Smooth muscle cell (in vitro differentiated cells): ENCODE data around the gene CCDC122. TPM values are rescaled to one million over a fixed set of nuclear protein-coding genes. Genes with fewer than 3 reads are reported as not detected.

Experiments used
- DNase-seq: peaks from one replicate; lab custom pipeline; 2025; ENCODE audit not compliant: unreplicated experiment; lab: John Stamatoyannopoulos, UW
- H2AFZ ChIP-seq: fragments of 200-600 bp; sonication (generic); 2 replicates; pipeline ENCODE4 v1.6.0; 2016; ENCODE audit warnings: antibody characterized with exemption, low read depth, mild to moderate bottlenecking
- H3F3A ChIP-seq: fragments of 200-600 bp; sonication (generic); 2 replicates; pipeline ENCODE4 v1.6.0; 2017; ENCODE audit warnings: antibody characterized with exemption, low read depth
- H3K27ac ChIP-seq: fragments of 200-600 bp; sonication (generic); 2 replicates; pipeline ENCODE4 v1.5.1; 2016; ENCODE audit warnings: low read depth, mild to moderate bottlenecking
- H3K27me3 ChIP-seq: fragments of 200-600 bp; sonication (generic); 2 replicates; pipeline ENCODE4 v1.6.1; 2016; ENCODE audit warnings: low read depth, mild to moderate bottlenecking
- H3K36me3 ChIP-seq: fragments of 200-600 bp; sonication (generic); 2 replicates; pipeline ENCODE4 v1.5.1; 2016; ENCODE audit warnings: low read depth
- H3K4me1 ChIP-seq: fragments of 200-600 bp; sonication (generic); 2 replicates; pipeline ENCODE4 v1.5.1; 2016; ENCODE audit warnings: low read depth
- H3K4me2 ChIP-seq: fragments of 200-600 bp; sonication (generic); 2 replicates; pipeline ENCODE4 v1.6.0; 2016; ENCODE audit warnings: mild to moderate bottlenecking
- H3K4me3 ChIP-seq: fragments of 200-600 bp; sonication (generic); 2 replicates; pipeline ENCODE4 v1.5.1; 2016; ENCODE audit warnings: mild to moderate bottlenecking
- H3K79me2 ChIP-seq: fragments of 200-600 bp; sonication (generic); 2 replicates; pipeline ENCODE4 v1.6.0; 2016; ENCODE audit warnings: low read depth, mild to moderate bottlenecking
- H3K9ac ChIP-seq: fragments of 200-600 bp; sonication (generic); 2 replicates; pipeline ENCODE4 v1.6.0; 2016; ENCODE audit warnings: low read depth
- H3K9me3 ChIP-seq: fragments of 200-600 bp; sonication (generic); replicated peaks from 2 replicates; pipeline ENCODE4 v1.5.1; 2016; ENCODE audit warnings: low read depth
- H4K20me1 ChIP-seq: fragments of 200-600 bp; sonication (generic); 2 replicates; pipeline ENCODE4 v1.6.0; 2016; ENCODE audit warnings: low read depth
- whole genome bisulfite sequencing: methylation state at CpG from one replicate; pipeline ENCODE4 v1.1.7; 2016; ENCODE audit warnings: low lambda C conversion rate; 5-methylcytosine and 5-hydroxymethylcytosine counted together
- polyA plus RNA-seq: library from polyadenylated mRNA; unstranded; fragments of >200 nt; fragmentation: Nextera tagmentation; extraction: Ambion mirVana; gene quantifications from 2 replicates; pipeline ENCODE4 v1.2.1, GENCODE V29; 2016
- total RNA-seq: library from RNA; depleted of rRNA; stranded (reverse); fragments of >200 nt; gene quantifications from 2 replicates; pipeline ENCODE4 v1.2.3, GENCODE V29; 2014
- TF ChIP-seq, protein P1 (sequence below): fragments of 200-600 bp; sonication (generic); IDR thresholded peaks from 2 replicates; pipeline ENCODE4 v1.5.1; 2017; ENCODE audit warnings: borderline replicate concordance, mild to moderate bottlenecking, antibody characterized with exemption; ENCODE audit not compliant: insufficient read depth, poor library complexity, severe bottlenecking

Gene CCDC122
- total and polyA plus RNA-seq, 2 experiments from 2014 or later, result 2.8 to 3.8 TPM

DNA sequence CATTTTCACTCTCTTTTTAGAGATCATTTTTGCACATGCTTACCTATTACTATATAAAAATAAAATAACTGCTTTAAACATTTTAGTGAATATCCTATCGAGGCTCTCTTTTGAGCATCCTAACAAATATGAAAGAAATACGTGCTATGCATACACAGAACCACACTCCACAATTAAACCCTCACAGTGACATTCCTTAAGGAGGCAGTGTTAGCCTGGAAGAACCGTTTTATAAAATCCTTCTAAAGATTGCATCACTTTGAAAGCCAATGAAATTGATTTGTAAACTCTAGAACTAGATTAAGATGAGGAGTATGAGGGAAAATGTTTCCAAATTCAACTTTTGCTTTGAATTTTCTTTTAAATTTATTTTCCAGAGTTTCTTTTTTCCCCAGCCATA lies 81.7 kb downstream of the CCDC122 start:
- WGBS, result 54% methylated on average over 3 of the region's 3 CpGs
- H3K9ac ChIP-seq, result no peak overlapping the region

DNA sequence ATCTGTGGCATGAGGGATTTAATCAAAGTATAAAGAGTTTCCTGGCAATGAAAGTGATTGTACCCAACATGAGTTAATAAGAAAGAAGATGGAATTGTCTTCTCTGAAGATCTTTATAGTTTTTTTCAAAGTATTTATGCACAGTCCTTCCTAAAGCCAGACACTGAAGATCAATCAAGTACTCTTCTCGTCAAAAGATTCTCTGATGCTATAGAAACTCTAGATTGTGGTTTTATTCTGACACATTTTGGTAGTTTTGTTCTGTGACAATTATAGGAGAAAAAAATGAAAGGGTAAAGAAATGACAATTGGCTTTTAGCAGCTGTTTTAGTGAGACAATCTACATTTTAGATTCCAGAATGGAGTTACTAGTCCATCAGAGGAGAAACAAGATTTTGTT lies 82.4 kb downstream of the CCDC122 start:
- no peak overlapping the region for H3K27ac ChIP-seq
- 90% methylated on average over 1 of the region's 1 CpG for WGBS
- no peaks in the 10 kb centered on the region for H3K9me3 ChIP-seq
- H3K27me3 ChIP-seq, result no peaks in the 10 kb centered on the region
- no peaks in the 10 kb centered on the region for H3K4me1 ChIP-seq
- no peaks in the 10 kb centered on the region for H4K20me1 ChIP-seq
- H3F3A ChIP-seq, result no peaks in the 10 kb centered on the region
- no peak overlapping the region for H3K9ac ChIP-seq
- no peaks in the 10 kb centered on the region for H3K36me3 ChIP-seq
- H3K4me3 ChIP-seq, result no peak overlapping the region
- no peak overlapping the region for H2AFZ ChIP-seq
- H3K79me2 ChIP-seq, result no peaks in the 10 kb centered on the region
- no peak overlapping the region for H3K4me2 ChIP-seq
- DNase-seq, result no peak
- TF ChIP-seq, protein P1, sequence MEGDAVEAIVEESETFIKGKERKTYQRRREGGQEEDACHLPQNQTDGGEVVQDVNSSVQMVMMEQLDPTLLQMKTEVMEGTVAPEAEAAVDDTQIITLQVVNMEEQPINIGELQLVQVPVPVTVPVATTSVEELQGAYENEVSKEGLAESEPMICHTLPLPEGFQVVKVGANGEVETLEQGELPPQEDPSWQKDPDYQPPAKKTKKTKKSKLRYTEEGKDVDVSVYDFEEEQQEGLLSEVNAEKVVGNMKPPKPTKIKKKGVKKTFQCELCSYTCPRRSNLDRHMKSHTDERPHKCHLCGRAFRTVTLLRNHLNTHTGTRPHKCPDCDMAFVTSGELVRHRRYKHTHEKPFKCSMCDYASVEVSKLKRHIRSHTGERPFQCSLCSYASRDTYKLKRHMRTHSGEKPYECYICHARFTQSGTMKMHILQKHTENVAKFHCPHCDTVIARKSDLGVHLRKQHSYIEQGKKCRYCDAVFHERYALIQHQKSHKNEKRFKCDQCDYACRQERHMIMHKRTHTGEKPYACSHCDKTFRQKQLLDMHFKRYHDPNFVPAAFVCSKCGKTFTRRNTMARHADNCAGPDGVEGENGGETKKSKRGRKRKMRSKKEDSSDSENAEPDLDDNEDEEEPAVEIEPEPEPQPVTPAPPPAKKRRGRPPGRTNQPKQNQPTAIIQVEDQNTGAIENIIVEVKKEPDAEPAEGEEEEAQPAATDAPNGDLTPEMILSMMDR, result no peak

More for the DNA sequence above, 81.7 kb downstream of the CCDC122 start:
- Histone ChIP-seq H4K20me1 (no peaks in the 10 kb centered on the region), H3K36me3 (no peaks in the 10 kb centered on the region), H3K27me3 (no peaks in the 10 kb centered on the region), H3K4me2 (no peak overlapping the region), H3K79me2 (no peaks in the 10 kb centered on the region), H2AFZ (no peak overlapping the region), H3K9me3 (no peaks in the 10 kb centered on the region), H3K4me1 (no peaks in the 10 kb centered on the region), H3K4me3 (no peak overlapping the region), H3K27ac (no peak overlapping the region), H3F3A (no peaks in the 10 kb centered on the region)
- TF ChIP-seq, protein P1, result no peak
- DNase-seq, result no peak

DNA sequence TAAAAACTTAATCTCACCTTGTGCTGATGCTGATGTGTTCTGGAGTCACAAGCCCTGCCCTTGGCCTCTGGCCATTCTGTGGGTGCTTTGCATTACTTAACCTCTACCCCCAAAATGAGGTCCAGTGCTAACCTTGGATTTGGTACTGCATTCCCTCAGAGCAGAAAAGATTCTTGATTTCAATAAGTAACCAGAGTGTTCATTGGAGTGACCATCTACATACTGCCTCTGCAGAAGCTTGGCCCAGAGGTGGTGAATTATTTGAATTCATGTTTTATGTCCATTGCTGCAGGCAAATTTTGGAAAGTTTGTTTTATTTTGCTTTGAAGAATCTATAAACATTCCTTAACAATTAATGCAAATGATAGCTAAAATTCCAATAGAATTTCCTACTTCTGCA lies 85.1 kb downstream of the CCDC122 start:
- H3K4me3 ChIP-seq, result no peak overlapping the region
- H4K20me1 ChIP-seq, result no peaks in the 10 kb centered on the region
- no peak for DNase-seq
- H3K9ac ChIP-seq, result no peak overlapping the region
- no peaks in the 10 kb centered on the region for H3K9me3 ChIP-seq
- H3K4me1 ChIP-seq, result no peaks in the 10 kb centered on the region
- H3K4me2 ChIP-seq, result no peak overlapping the region
- H3F3A ChIP-seq, result no peaks in the 10 kb centered on the region
- TF ChIP-seq, protein P1, result no peak
- H2AFZ ChIP-seq, result no peak overlapping the region
- no peak overlapping the region for H3K27ac ChIP-seq
- no peaks in the 10 kb centered on the region for H3K79me2 ChIP-seq
- no peaks in the 10 kb centered on the region for H3K36me3 ChIP-seq
- no peaks in the 10 kb centered on the region for H3K27me3 ChIP-seq

DNA sequence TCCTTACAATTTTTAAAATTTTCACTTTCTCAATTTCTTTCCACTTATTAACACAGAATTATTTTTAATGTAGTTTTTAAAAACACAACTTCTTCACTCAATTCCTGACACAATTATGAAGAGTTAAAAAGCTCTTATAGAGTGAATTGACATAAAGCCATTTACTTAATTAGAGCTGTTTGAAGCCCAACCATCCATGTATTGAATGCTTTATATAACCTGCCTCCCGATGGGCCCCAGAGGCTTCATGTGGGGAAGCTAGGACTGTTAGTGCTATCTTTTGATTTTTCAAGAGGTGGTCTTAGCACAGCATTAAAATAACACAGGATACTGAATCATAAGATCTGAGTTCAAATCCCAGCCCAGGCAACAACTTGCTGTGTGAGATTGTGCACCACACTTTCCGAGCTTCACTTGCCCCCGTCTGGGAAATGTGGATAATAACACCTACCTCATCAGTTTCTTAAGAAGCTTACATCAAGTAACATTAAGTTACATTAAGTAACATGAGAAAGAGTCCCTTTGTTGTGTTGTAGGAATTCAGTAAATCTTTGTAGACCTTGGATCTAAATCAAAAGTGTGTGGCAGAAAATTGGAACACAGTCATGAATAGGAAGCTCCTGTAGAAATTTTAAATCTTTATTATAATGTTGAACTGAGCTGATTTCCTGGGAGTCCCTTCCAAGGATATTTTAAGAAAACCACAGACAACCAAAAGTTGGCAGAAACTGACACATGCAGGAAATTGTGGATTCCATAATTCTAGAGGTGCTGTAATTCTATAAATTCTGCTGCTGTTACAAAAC lies 87.3 kb downstream of the CCDC122 start:
- Histone ChIP-seq H4K20me1 (no peaks in the 10 kb centered on the region), H3K9ac (no peak overlapping the region), H3K4me2 (no peak overlapping the region), H3K27ac (no peak overlapping the region), H3K9me3 (no peaks in the 10 kb centered on the region), H3K79me2 (no peaks in the 10 kb centered on the region), H3K27me3 (no peaks in the 10 kb centered on the region), H2AFZ (no peak overlapping the region), H3K4me3 (no peak overlapping the region), H3K4me1 (peaks cover 2% of the 10 kb centered on the region), H3K36me3 (no peaks in the 10 kb centered on the region), H3F3A (no peaks in the 10 kb centered on the region)
- TF ChIP-seq, protein P1, result no peak
- DNase-seq, result no peak
- WGBS, result 88% methylated on average over 3 of the region's 3 CpGs
